Fibroblast of lung (primary cell): Measurements from ENCODE around the gene CELSR3. TPM values are rescaled to one million over a fixed set of nuclear protein-coding genes. Genes with fewer than 3 reads are reported as not detected.
A peak's percentile ranks its signal among the peaks of the same experiment; 100 is the strongest.

Experiments used
- DNase-seq, 2 donors: peaks; one replicate each; pipeline versions ENCODE4 v3.0.0 to v3.0.0-alpha.2; 2010; ENCODE audit warnings: low read depth in 2 of 2
- H2AFZ ChIP-seq: 2 replicates; pipeline ENCODE4 v1.5.1; 2012; ENCODE audit warnings: low read length, control low read depth, inconsistent platforms
- H3K27ac ChIP-seq: 2 replicates; pipeline ENCODE4 v1.5.1; 2011; ENCODE audit warnings: low read length, control low read depth; ENCODE audit not compliant: insufficient read depth
- H3K27me3 ChIP-seq: 2 replicates; pipeline ENCODE4 v1.5.1; 2011; ENCODE audit warnings: mild to moderate bottlenecking, low read length; ENCODE audit not compliant: control insufficient read depth, insufficient read depth
- H3K36me3 ChIP-seq: 2 replicates; pipeline ENCODE4 v1.5.1; 2011; ENCODE audit warnings: low read length; ENCODE audit not compliant: control insufficient read depth, insufficient read depth
- H3K4me1 ChIP-seq: 2 replicates; pipeline ENCODE4 v1.5.1; 2011; ENCODE audit warnings: low read length; ENCODE audit not compliant: control insufficient read depth, insufficient read depth; ENCODE audit errors: extremely low read depth
- H3K4me2 ChIP-seq: 2 replicates; pipeline ENCODE4 v1.5.1; 2011; ENCODE audit warnings: low read length, control low read depth; ENCODE audit not compliant: insufficient read depth; ENCODE audit errors: extremely low read depth
- H3K4me3 ChIP-seq, 4 experiments: fragments of 200-600 bp in 1 of 4; sonication (generic) in 1 of 4; replicated peaks in 1 of 4; 2 replicates each; pipeline ENCODE4 v1.5.1; 2011 to 2016; ENCODE audit warnings: low read length in 4 of 4, low read depth in 3 of 4, mild to moderate bottlenecking in 3 of 4, control low read depth in 2 of 4, inconsistent platforms in 1 of 4, mixed read lengths in 1 of 4; ENCODE audit not compliant: insufficient read depth in 1 of 4; ENCODE audit errors: control extremely low read depth in 1 of 4
- H3K79me2 ChIP-seq: 2 replicates; pipeline ENCODE4 v1.5.1; 2012; ENCODE audit warnings: mild to moderate bottlenecking, low read length, inconsistent platforms; ENCODE audit not compliant: control insufficient read depth, insufficient read depth
- H3K9ac ChIP-seq: 2 replicates; pipeline ENCODE4 v1.5.1; 2011; ENCODE audit warnings: mild to moderate bottlenecking, low read length, control low read depth; ENCODE audit not compliant: insufficient read depth
- H3K9me3 ChIP-seq: 2 replicates; pipeline ENCODE4 v1.5.1; 2012; ENCODE audit warnings: low read depth, low read length; ENCODE audit not compliant: control insufficient read depth, insufficient read depth
- H4K20me1 ChIP-seq: 2 replicates; pipeline ENCODE4 v1.5.1; 2011; ENCODE audit warnings: low read length; ENCODE audit not compliant: control insufficient read depth, insufficient read depth; ENCODE audit errors: extremely low read depth
- EZH2 ChIP-seq: IDR thresholded peaks from 2 replicates; pipeline ENCODE4 v1.5.1; 2012; ENCODE audit warnings: low read length, control low read depth, mild to moderate bottlenecking; ENCODE audit errors: missing control alignments
- polyA plus RNA-seq, 2 donors: library from polyadenylated mRNA; depleted of rRNA in 1 of 2; stranded (reverse) in 1 of 2; unstranded in 1 of 2; fragments of >200 nt; gene quantifications; 2 replicates each; pipeline ENCODE4 v1.2.1, GENCODE V29; 2011 to 2012; ENCODE audit warnings: missing spikeins in 1 of 2
- total RNA-seq: library from RNA; depleted of rRNA; stranded (reverse); fragments of >200 nt; gene quantifications from 2 replicates; pipeline ENCODE4 v1.2.1, GENCODE V29; 2014
- TF ChIP-seq, protein P1 (sequence below), 2 donors: IDR thresholded peaks in 1 of 2; conservative IDR thresholded peaks in 1 of 2; 1 replicate in 1 of 2; 2 replicates in 1 of 2; pipeline ENCODE4 v1.5.1; 2011 to 2012; ENCODE audit warnings: low read length in 2 of 2, control low read depth in 1 of 2, inconsistent platforms in 1 of 2, low read depth in 1 of 2, mild to moderate bottlenecking in 1 of 2

Gene CELSR3
- total and polyA plus RNA-seq, 2 donors (not counting 1 experiment from before 2014, with no cell fraction given) = 0.44 to 2.1 TPM

DNA sequence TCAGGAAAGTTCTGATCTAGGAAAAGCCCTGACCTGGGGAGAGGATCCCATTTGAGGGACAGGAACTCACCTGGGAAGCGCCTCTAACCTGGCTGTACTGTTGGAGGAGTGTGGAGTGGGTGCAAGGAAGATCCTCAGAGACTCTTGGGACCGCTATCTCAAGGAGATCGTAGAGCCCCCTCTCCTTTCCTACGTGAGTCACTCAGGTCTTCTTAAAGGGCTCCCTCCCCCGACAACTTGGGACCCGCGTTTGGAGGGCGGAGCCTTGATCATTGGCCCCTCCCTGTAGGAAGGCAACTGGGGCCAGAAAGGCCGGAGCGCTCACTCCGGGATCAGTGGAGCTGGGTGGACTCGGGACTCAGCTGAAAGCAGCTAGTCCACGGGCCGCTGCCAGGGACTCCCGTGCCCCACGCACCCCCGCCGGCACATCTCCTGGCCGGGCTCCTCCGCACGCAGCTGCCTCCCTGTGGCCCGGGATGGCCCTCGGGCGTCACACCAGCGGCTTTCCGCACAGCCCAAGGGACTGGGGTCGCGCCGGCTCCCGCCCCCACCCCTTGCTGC lies 27.9 kb downstream of the CELSR3 start:
- H3K36me3 ChIP-seq = peaks cover 26% of the 10 kb centered on the region
- peak overlapping the region; percentile 79 to 94 (median 88) for H3K4me3 ChIP-seq
- DNase-seq = peak; percentile 57 to 63
- H3K27me3 ChIP-seq = no peaks in the 10 kb centered on the region
- H4K20me1 ChIP-seq = no peaks in the 10 kb centered on the region
- peak overlapping the region; percentile 43 for H2AFZ ChIP-seq
- H3K79me2 ChIP-seq = peaks cover 6% of the 10 kb centered on the region
- H3K9me3 ChIP-seq = no peaks in the 10 kb centered on the region
- no peak for TF ChIP-seq EZH2
- TF ChIP-seq, protein P1, sequence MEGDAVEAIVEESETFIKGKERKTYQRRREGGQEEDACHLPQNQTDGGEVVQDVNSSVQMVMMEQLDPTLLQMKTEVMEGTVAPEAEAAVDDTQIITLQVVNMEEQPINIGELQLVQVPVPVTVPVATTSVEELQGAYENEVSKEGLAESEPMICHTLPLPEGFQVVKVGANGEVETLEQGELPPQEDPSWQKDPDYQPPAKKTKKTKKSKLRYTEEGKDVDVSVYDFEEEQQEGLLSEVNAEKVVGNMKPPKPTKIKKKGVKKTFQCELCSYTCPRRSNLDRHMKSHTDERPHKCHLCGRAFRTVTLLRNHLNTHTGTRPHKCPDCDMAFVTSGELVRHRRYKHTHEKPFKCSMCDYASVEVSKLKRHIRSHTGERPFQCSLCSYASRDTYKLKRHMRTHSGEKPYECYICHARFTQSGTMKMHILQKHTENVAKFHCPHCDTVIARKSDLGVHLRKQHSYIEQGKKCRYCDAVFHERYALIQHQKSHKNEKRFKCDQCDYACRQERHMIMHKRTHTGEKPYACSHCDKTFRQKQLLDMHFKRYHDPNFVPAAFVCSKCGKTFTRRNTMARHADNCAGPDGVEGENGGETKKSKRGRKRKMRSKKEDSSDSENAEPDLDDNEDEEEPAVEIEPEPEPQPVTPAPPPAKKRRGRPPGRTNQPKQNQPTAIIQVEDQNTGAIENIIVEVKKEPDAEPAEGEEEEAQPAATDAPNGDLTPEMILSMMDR (conservative IDR thresholded peaks at IDR 0.05 in 1 of 2, IDR thresholded peaks at IDR 0.05 in 1 of 2; ENCODE audit: low read depth in 1 of 2, low read length in 2 of 2) = no peak
- peak overlapping the region; percentile 91 for H3K4me2 ChIP-seq
- peaks cover 6% of the 10 kb centered on the region for H3K4me1 ChIP-seq
- H3K27ac ChIP-seq = peak overlapping the region; percentile 77
- peak overlapping the region; percentile 70 for H3K9ac ChIP-seq

DNA sequence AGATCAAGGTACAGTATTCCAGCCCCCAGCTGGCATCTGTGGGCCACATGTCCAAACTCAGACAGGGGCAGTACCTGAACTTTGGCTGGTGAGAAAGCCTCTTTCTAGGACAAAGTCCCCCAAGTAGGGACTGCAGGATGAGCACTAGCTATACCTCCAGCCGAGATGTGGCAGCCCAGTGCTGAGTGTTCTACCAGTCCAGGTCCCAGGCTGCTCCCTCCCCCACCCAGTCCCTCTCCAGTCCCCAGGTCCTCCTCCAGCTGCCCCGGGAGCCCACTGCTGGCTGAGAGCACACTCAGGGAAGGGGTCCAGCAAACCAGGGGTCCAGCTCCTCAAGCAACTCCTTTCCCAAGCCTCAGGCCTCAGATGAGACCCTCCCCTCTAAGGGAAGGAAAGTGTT lies 28.9 kb downstream of the CELSR3 start:
- no peak for DNase-seq
- no peak for TF ChIP-seq EZH2
- TF ChIP-seq, protein P1 (conservative IDR thresholded peaks at IDR 0.05 in 1 of 2, IDR thresholded peaks at IDR 0.05 in 1 of 2; ENCODE audit: low read depth in 1 of 2, low read length in 2 of 2) = no peak
- Histone ChIP-seq H3K36me3 (peaks cover 26% of the 10 kb centered on the region), H3K9ac (no peak overlapping the region), H4K20me1 (no peaks in the 10 kb centered on the region), H3K4me2 (no peak overlapping the region), H3K9me3 (no peaks in the 10 kb centered on the region), H3K4me3 (peak overlapping the region in 2 of 4 experiments; percentile 79 to 94), H3K4me1 (peaks cover 6% of the 10 kb centered on the region), H3K79me2 (peaks cover 6% of the 10 kb centered on the region), H3K27me3 (no peaks in the 10 kb centered on the region), H3K27ac (no peak overlapping the region), H2AFZ (no peak overlapping the region)

DNA sequence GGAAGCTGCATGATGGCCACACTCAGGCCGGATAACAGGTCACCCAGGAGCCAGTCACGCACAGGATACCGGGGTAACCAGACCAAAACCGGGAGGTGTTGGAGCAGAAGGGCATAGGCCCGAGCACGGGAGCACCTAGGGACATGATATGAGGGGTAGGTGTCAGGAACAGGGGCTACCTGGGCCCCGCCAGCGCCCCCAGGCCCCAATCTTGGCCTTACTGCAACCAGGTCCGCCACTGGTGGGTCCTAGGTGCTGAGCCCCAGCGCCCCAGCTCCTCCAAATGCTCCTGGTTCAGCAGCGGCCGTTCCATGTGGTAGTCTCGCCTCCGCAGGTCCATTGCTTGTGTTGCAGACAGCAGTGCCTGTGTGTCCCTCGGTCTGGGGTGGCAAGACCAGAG lies 29.4 kb downstream of the CELSR3 start:
- H3K79me2 ChIP-seq = peaks cover 6% of the 10 kb centered on the region
- H3K9me3 ChIP-seq = no peaks in the 10 kb centered on the region
- peaks cover 26% of the 10 kb centered on the region for H3K36me3 ChIP-seq
- TF ChIP-seq, protein P1 (conservative IDR thresholded peaks at IDR 0.05 in 1 of 2, IDR thresholded peaks at IDR 0.05 in 1 of 2; ENCODE audit: low read depth in 1 of 2, low read length in 2 of 2) = no peak
- H3K4me2 ChIP-seq = no peak overlapping the region
- H3K4me3 ChIP-seq = no peak overlapping the region
- peaks cover 6% of the 10 kb centered on the region for H3K4me1 ChIP-seq
- no peak for DNase-seq
- no peak overlapping the region for H3K9ac ChIP-seq
- H3K27me3 ChIP-seq = no peaks in the 10 kb centered on the region
- no peak overlapping the region for H3K27ac ChIP-seq
- H2AFZ ChIP-seq = no peak overlapping the region
- H4K20me1 ChIP-seq = no peaks in the 10 kb centered on the region
